Glutamatergic neuron (in vitro differentiated cells): ENCODE results near the gene BAG5. TPM values are rescaled to one million over a fixed set of nuclear protein-coding genes. Genes with fewer than 3 reads are reported as not detected.
A peak's percentile ranks its signal among the peaks of the same experiment; 100 is the strongest.

Experiments used
- DNase-seq: peaks from one replicate; pipeline ENCODE4 v3.0.0; 2022
- H3K27ac Mint-ChIP-seq: one replicate; pipeline ENCODE4 v1.8.0; 2020; ENCODE audit warnings: mild to moderate bottlenecking, mixed read lengths, inconsistent platforms; ENCODE audit not compliant: unreplicated experiment
- H3K27me3 Mint-ChIP-seq: one replicate; pipeline ENCODE4 v1.8.0; 2020; ENCODE audit warnings: mild to moderate bottlenecking, moderate library complexity, mixed read lengths, inconsistent platforms; ENCODE audit not compliant: unreplicated experiment
- H3K36me3 Mint-ChIP-seq: one replicate; pipeline ENCODE4 v1.8.0; 2020; ENCODE audit warnings: mild to moderate bottlenecking, mixed read lengths, inconsistent platforms; ENCODE audit not compliant: unreplicated experiment
- H3K4me1 Mint-ChIP-seq: one replicate; pipeline ENCODE4 v1.8.0; 2020; ENCODE audit warnings: mild to moderate bottlenecking, low read depth, mixed read lengths, inconsistent platforms; ENCODE audit not compliant: unreplicated experiment
- H3K4me3 Mint-ChIP-seq: one replicate; pipeline ENCODE4 v1.8.0; 2020; ENCODE audit warnings: mild to moderate bottlenecking, mixed read lengths, inconsistent platforms; ENCODE audit not compliant: unreplicated experiment
- H3K9me3 Mint-ChIP-seq: one replicate; pipeline ENCODE4 v1.8.0; 2020; ENCODE audit warnings: mild to moderate bottlenecking, moderate library complexity, mixed read lengths, inconsistent platforms; ENCODE audit not compliant: unreplicated experiment
- total RNA-seq: library from RNA; stranded (reverse); fragmentation: NEBNext Ultra II Directional; extraction: Animal tissue kit (Norgen Biotek cat#: 25700); gene quantifications from one replicate; pipeline ENCODE4 v1.2.1, GENCODE V29; 2021; ENCODE audit not compliant: unreplicated experiment
- TF ChIP-seq, protein P1 (sequence below): fragments of 200-600 bp; sonication (generic); IDR thresholded peaks from one replicate; pipeline ENCODE4 v1.5.0; 2021; ENCODE audit not compliant: partially characterized antibody, unreplicated experiment

BAG5 gene
- total RNA-seq, 1 donor from 2014 or later: 34.4 TPM

DNA sequence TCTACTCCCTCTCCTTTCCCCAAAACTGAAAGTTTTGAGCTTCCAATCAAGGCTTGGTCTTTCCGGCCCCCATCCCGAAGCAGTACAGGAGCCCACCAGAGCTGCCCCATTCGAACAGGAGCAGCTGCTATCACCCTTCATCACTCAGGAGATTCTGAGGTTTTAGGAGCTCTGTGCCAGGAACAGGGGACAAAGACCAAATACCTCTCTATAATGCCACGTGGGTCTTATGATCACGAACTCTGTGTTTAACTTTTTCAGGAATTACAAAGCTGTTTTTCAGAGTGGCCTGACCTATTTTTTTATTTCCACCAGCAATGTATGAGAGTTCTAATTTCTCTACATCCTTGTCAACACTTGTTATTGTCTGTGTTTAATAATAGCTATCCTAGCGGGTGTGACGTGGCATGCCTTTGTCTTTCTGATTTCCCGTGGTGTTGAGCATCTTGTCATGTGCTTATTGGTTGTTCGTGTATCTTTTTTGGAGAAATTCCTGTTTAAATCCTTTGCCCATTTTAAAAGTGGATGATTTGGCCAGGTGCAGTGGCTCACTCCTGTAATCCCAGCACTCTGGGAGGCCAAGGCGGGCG lies 22.0 kb upstream of the BAG5 start:
- no peaks in the 10 kb centered on the region for H3K4me1 Mint-ChIP-seq
- DNase-seq: no peak
- no peak overlapping the region for H3K27ac Mint-ChIP-seq
- H3K36me3 Mint-ChIP-seq: peaks cover 5% of the 10 kb centered on the region
- TF ChIP-seq, protein P1, sequence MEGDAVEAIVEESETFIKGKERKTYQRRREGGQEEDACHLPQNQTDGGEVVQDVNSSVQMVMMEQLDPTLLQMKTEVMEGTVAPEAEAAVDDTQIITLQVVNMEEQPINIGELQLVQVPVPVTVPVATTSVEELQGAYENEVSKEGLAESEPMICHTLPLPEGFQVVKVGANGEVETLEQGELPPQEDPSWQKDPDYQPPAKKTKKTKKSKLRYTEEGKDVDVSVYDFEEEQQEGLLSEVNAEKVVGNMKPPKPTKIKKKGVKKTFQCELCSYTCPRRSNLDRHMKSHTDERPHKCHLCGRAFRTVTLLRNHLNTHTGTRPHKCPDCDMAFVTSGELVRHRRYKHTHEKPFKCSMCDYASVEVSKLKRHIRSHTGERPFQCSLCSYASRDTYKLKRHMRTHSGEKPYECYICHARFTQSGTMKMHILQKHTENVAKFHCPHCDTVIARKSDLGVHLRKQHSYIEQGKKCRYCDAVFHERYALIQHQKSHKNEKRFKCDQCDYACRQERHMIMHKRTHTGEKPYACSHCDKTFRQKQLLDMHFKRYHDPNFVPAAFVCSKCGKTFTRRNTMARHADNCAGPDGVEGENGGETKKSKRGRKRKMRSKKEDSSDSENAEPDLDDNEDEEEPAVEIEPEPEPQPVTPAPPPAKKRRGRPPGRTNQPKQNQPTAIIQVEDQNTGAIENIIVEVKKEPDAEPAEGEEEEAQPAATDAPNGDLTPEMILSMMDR: no peak
- H3K9me3 Mint-ChIP-seq: no peaks in the 10 kb centered on the region
- H3K27me3 Mint-ChIP-seq: no peaks in the 10 kb centered on the region
- H3K4me3 Mint-ChIP-seq: no peak overlapping the region

DNA sequence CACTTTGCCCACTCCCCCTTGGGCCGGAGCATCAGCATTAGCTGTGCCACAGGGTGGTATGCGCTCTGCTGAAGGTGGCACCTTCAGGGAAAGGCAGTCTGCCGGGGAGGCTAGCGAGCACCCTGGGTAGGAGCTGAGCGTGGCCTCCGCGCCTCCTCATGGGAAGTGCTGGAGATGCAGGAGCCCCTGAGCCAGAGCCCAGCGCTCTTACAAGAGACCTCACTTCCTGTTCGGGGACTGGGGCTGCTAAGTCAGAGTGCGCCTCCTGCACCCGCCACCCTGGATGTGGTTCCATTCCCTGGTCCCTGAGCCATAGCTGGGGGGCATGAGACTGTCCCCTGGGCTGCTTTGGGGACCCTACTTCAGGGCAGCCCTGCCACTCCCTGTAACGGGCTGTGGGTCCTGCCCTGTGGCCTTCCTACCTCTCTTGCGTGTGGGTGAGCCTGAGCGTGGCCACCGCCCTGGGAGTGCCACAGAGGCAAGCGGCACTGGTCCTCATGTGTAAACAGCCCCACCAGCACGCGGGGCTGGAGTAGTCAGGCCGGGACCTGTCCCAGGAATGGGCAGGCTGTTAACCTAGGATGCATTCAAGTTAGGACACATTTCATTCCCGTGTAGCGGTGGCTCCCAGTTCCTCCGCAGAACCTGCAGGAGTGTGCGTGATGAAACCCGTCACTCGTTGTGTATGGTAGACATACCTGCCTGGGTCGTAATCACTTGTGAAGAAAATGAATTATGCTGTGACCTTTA lies 19.7 kb upstream of the BAG5 start:
- Mint-ChIP-seq H3K27me3 (peaks cover 5% of the 10 kb centered on the region), H3K36me3 (peaks cover 5% of the 10 kb centered on the region), H3K4me3 (no peak overlapping the region), H3K4me1 (peaks cover 6% of the 10 kb centered on the region), H3K9me3 (peaks cover 2% of the 10 kb centered on the region), H3K27ac (no peak overlapping the region)
- TF ChIP-seq, protein P1: no peak
- no peak for DNase-seq

DNA sequence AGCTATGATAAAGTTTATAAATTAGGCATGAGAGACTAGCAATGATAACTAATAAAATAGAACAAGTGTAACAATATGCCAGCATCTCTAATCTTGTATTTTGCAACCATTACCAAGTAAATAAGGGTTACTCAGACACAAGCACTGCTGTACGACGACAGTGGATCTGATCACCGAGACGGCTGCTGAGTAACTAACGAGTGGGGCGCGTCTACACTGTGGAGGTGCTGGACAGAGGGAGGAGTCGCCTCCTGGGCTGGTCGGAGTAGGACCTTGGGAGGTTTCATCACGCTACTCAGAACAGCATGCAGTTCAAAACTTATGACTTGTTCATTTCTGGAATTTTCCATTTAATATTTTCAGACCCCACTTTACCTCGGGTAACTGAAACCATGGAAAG lies 18.7 kb upstream of the BAG5 start:
- DNase-seq: no peak
- Mint-ChIP-seq H3K27me3 (peaks cover 5% of the 10 kb centered on the region), H3K27ac (no peak overlapping the region), H3K36me3 (peaks cover 5% of the 10 kb centered on the region), H3K4me3 (no peak overlapping the region), H3K4me1 (peaks cover 13% of the 10 kb centered on the region), H3K9me3 (peaks cover 3% of the 10 kb centered on the region)
- TF ChIP-seq, protein P1: no peak

DNA sequence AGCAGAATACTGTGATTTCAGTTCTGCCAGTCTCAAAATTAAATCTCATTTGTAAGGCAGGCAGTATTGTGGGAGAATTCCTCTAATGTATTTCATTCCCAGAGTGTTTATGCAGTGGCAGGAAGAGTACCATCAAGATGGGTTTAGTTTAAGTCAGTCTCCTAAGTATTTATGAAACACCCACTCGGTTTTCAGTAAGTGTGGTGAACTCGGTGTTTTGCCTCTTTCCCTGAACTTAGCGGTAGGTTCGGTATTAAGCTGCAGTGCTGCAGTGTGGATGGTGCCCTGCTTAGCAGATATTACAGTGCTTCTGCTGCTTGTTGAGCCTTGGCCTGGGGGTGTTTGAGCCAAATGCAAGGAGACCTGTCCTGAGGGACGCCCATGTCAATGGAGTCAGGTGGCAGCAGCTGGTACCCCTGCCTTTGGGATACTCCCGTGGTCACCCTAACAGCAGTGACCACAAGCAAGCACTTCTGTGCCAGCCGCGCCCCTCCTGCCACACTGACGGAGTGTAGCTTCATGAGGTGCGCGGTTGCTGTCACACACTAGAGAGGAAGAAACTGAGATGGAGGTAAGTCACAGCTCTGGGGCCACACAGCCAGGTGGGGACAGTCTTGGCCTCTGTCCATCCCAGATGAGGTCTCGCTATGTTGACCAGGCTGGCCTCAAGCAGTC lies 16.1 kb upstream of the BAG5 start:
- H3K4me3 Mint-ChIP-seq: no peak overlapping the region
- H3K36me3 Mint-ChIP-seq: peaks cover 5% of the 10 kb centered on the region
- peak overlapping the region; percentile 43 for H3K27ac Mint-ChIP-seq
- TF ChIP-seq, protein P1: no peak
- H3K4me1 Mint-ChIP-seq: peaks cover 23% of the 10 kb centered on the region
- no peak for DNase-seq
- H3K27me3 Mint-ChIP-seq: peaks cover 5% of the 10 kb centered on the region
- H3K9me3 Mint-ChIP-seq: peaks cover 7% of the 10 kb centered on the region
